ENCODE results near the gene AFF4.
A peak's percentile ranks its signal among the peaks of the same experiment; 100 is the strongest.
"Not testable (repeated sequence)": the region's sequence is repeated elsewhere in the genome, so short reads cannot be mapped to it uniquely, and the experiment has no call there.

The AFF4 gene

DNA sequence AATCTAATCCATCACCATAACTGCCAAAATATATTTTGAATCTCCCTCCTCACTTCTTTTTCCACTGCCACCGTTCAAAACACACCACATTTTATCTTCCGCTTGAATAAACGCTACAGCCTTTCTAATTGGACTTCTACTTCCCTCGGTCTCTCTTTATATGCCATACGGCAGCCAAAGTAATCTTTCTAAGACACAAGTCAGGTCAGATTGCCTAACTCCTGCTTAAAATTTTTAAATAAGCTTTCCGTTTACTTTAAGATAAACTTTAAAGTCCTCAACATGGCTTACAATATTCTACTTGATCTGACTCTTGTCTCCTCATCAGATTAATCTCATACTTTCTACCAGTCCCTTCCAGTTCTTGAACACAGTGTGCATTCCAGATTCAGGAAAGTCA lies 9.7 kb downstream of the AFF4 start:
- no peak for DNase-seq (ENCODE audit: low spot score)
- ATAC-seq (ENCODE audit: low read depth) = no peak

DNA sequence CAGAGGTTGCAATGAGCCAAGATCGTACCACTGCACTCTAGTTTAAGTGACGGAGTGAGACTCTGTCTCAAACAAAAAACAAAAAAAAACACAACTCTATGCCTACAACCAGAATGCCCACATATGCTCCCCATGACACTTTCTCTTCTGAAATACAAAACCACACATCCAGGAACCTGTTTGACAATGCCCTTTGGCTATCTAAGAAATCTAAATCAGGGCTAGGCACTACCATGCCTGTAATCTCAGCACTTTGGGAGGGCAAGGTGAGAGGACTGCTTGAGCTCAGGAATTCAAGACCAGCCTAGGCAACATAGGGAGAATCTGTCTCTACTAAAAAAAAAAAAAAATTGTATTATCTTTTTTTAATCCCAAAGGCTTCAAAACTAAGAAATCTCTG lies 10.6 kb downstream of the AFF4 start:
- no peak overlapping the region for H3K4me3 ChIP-seq (ENCODE audit: severe bottlenecking)
- H3K9me3 ChIP-seq (ENCODE audit: severe bottlenecking) = no peaks in the 10 kb centered on the region
- TF ChIP-seq, protein P1, sequence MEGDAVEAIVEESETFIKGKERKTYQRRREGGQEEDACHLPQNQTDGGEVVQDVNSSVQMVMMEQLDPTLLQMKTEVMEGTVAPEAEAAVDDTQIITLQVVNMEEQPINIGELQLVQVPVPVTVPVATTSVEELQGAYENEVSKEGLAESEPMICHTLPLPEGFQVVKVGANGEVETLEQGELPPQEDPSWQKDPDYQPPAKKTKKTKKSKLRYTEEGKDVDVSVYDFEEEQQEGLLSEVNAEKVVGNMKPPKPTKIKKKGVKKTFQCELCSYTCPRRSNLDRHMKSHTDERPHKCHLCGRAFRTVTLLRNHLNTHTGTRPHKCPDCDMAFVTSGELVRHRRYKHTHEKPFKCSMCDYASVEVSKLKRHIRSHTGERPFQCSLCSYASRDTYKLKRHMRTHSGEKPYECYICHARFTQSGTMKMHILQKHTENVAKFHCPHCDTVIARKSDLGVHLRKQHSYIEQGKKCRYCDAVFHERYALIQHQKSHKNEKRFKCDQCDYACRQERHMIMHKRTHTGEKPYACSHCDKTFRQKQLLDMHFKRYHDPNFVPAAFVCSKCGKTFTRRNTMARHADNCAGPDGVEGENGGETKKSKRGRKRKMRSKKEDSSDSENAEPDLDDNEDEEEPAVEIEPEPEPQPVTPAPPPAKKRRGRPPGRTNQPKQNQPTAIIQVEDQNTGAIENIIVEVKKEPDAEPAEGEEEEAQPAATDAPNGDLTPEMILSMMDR (IDR thresholded peaks at IDR 0.05; ENCODE audit: poor library complexity, severe bottlenecking) = no peak
- H3K27ac ChIP-seq (ENCODE audit: poor library complexity, severe bottlenecking) = no peak overlapping the region
- ATAC-seq (ENCODE audit: low read depth) (no peak), DNase-seq (ENCODE audit: low spot score) (no peak)
- H3K27me3 ChIP-seq (ENCODE audit: insufficient read depth, poor library complexity, severe bottlenecking) = no peaks in the 10 kb centered on the region
- peaks cover 10% of the 10 kb centered on the region for H3K4me1 ChIP-seq (ENCODE audit: insufficient read depth, poor library complexity, severe bottlenecking)
- peaks cover 34% of the 10 kb centered on the region for H3K36me3 ChIP-seq (ENCODE audit: low read depth)

More for the DNA sequence above, 9.7 kb downstream of the AFF4 start:
- Histone ChIP-seq H3K4me1 (ENCODE audit: insufficient read depth, poor library complexity, severe bottlenecking) (peaks cover 2% of the 10 kb centered on the region), H3K9me3 (ENCODE audit: severe bottlenecking) (no peaks in the 10 kb centered on the region), H3K4me3 (ENCODE audit: severe bottlenecking) (no peak overlapping the region), H3K27ac (ENCODE audit: poor library complexity, severe bottlenecking) (no peak overlapping the region), H3K36me3 (ENCODE audit: low read depth) (peaks cover 37% of the 10 kb centered on the region), H3K27me3 (ENCODE audit: insufficient read depth, poor library complexity, severe bottlenecking) (no peaks in the 10 kb centered on the region)
- TF ChIP-seq, protein P1 (IDR thresholded peaks at IDR 0.05; ENCODE audit: poor library complexity, severe bottlenecking) = no peak

DNA sequence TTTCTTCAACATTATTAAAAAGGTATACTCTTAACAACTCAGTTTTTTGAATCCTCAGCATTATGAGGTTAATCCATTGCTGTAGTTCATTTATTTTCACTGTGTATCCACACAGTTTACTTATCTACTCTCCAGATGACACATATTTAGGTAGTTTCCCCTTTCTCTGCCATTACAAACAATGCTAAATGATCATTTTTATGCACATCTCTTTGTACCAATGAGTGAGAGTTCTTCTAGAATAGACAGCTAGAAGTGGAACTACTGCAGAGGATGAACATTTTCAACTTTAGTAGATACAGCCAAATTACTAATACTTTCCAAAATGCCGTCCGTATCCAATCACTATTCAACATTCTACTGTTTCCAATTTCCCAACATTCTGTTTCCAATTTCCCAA lies 11.5 kb downstream of the AFF4 start:
- H3K27me3 ChIP-seq (ENCODE audit: insufficient read depth, poor library complexity, severe bottlenecking) = no peaks in the 10 kb centered on the region
- peaks cover 16% of the 10 kb centered on the region for H3K4me1 ChIP-seq (ENCODE audit: insufficient read depth, poor library complexity, severe bottlenecking)
- ATAC-seq (ENCODE audit: low read depth) = no peak
- no peak for DNase-seq (ENCODE audit: low spot score)
- no peak overlapping the region for H3K27ac ChIP-seq (ENCODE audit: poor library complexity, severe bottlenecking)
- H3K4me3 ChIP-seq (ENCODE audit: severe bottlenecking) = no peak overlapping the region
- TF ChIP-seq, protein P1 (IDR thresholded peaks at IDR 0.05; ENCODE audit: poor library complexity, severe bottlenecking) = no peak
- H3K9me3 ChIP-seq (ENCODE audit: severe bottlenecking) = no peaks in the 10 kb centered on the region
- peaks cover 38% of the 10 kb centered on the region for H3K36me3 ChIP-seq (ENCODE audit: low read depth)

DNA sequence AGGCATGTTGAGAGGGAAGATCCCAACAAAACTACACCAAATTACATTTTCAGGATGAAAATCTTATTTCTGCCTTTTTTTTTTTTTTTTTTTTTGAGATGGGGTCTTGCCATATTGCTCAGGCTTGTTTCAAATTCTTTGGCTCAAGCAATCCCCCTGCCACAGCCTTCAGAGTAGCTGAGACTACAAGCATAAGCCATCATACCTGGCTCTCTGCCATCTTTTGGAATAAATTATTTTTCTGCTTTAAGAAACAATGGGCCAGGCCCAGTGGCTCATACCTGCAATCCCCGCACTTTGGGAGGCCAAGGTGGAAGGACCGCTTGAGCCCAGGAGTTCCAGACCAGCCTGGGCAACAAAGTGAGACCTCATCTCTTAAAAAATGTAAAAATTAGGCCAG lies 14.3 kb downstream of the AFF4 start:
- Histone ChIP-seq H3K36me3 (ENCODE audit: low read depth) (peaks cover 24% of the 10 kb centered on the region), H3K4me1 (ENCODE audit: insufficient read depth, poor library complexity, severe bottlenecking) (peaks cover 16% of the 10 kb centered on the region), H3K9me3 (ENCODE audit: severe bottlenecking) (no peaks in the 10 kb centered on the region), H3K27ac (ENCODE audit: poor library complexity, severe bottlenecking) (peak overlapping the region; percentile 70), H3K4me3 (ENCODE audit: severe bottlenecking) (no peak overlapping the region), H3K27me3 (ENCODE audit: insufficient read depth, poor library complexity, severe bottlenecking) (no peaks in the 10 kb centered on the region)
- ATAC-seq (ENCODE audit: low read depth) (no peak), DNase-seq (ENCODE audit: low spot score) (no peak)
- TF ChIP-seq, protein P1 (IDR thresholded peaks at IDR 0.05; ENCODE audit: poor library complexity, severe bottlenecking) = no peak

DNA sequence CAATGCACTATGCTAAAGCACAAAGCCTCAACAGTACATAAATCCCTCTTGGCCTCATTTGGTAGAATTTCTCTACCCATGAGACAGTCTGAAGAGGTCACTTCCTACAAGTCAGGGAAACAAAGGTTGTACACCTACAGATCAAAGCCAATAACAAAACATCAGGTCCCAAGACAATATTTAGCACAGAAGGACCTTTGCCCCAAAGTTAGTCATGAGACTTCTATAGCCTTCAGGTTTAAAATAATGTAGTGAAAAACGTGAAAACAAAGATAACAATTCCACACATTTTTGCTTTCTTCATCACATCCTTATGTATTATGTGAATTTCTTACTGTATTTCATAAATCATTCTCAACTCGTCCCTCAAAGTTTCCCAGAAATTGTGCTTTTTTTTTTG lies 15.8 kb downstream of the AFF4 start:
- H3K4me1 ChIP-seq (ENCODE audit: insufficient read depth, poor library complexity, severe bottlenecking) = peaks cover 16% of the 10 kb centered on the region
- H3K27ac ChIP-seq (ENCODE audit: poor library complexity, severe bottlenecking) = peak overlapping the region; percentile 70
- DNase-seq (ENCODE audit: low spot score) (no peak), ATAC-seq (ENCODE audit: low read depth) (peak; percentile 76)
- TF ChIP-seq, protein P1 (IDR thresholded peaks at IDR 0.05; ENCODE audit: poor library complexity, severe bottlenecking) = no peak
- no peaks in the 10 kb centered on the region for H3K9me3 ChIP-seq (ENCODE audit: severe bottlenecking)
- H3K4me3 ChIP-seq (ENCODE audit: severe bottlenecking) = no peak overlapping the region
- H3K36me3 ChIP-seq (ENCODE audit: low read depth) = peaks cover 17% of the 10 kb centered on the region
- no peaks in the 10 kb centered on the region for H3K27me3 ChIP-seq (ENCODE audit: insufficient read depth, poor library complexity, severe bottlenecking)

DNA sequence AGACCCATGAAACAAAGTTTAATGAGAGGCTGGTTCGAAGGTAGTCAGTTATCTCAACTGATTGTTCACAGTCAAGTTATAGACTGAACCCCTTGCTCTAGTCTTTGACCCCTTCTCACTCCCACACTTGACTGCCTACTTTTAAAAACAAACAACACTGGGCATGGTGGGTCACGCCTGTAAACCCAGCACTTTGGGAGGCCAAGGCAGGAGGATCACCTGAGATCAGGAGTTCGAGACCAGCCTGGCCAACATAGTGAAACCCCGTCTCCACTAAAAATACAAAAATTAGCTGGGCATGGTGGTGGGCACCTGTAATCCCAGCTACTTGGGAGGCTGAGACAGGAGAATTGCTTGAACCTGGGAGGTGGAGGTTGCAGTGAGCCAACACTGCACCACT lies 18.1 kb downstream of the AFF4 start:
- H3K27me3 ChIP-seq (ENCODE audit: insufficient read depth, poor library complexity, severe bottlenecking); DNase-seq (ENCODE audit: low spot score); H3K9me3 ChIP-seq (ENCODE audit: severe bottlenecking); H3K27ac ChIP-seq (ENCODE audit: poor library complexity, severe bottlenecking); ATAC-seq (ENCODE audit: low read depth); H3K4me3 ChIP-seq (ENCODE audit: severe bottlenecking): not testable (repeated sequence)
- Histone ChIP-seq H3K36me3 (ENCODE audit: low read depth) (peaks cover 16% of the 10 kb centered on the region; the same call in 1 of the 2 replicates), H3K4me1 (ENCODE audit: insufficient read depth, poor library complexity, severe bottlenecking) (peaks cover 16% of the 10 kb centered on the region)
